Measurements from ENCODE around the gene TRIM71.

Gene TRIM71

DNA sequence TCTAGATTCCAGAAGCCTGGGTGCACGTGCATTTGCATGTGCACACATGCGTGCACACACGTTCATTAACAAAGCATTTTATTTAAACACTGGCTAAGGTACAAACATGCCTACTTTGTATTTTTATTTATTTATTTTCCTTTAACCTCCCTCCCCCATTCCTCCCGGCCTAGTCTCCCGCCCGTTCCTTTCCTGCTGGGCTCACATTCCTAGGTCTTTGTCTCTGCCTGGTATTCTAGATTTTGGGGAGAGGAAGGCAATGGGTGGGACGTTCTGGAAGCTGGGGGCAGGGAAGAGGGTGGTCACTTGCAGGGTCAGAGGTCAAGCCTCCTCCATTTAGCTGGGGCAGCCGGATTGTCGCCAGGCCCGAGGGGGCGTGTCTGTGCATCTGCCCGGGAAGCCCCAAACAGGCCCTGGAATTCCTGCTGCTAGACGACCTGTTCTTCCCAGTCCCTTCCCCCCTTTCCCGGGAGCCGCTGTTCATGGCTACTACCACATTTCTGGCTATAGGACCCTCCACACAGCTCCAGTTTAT, 51.8 kb downstream of the TRIM71 start:
- DNase-seq = no peak

DNA sequence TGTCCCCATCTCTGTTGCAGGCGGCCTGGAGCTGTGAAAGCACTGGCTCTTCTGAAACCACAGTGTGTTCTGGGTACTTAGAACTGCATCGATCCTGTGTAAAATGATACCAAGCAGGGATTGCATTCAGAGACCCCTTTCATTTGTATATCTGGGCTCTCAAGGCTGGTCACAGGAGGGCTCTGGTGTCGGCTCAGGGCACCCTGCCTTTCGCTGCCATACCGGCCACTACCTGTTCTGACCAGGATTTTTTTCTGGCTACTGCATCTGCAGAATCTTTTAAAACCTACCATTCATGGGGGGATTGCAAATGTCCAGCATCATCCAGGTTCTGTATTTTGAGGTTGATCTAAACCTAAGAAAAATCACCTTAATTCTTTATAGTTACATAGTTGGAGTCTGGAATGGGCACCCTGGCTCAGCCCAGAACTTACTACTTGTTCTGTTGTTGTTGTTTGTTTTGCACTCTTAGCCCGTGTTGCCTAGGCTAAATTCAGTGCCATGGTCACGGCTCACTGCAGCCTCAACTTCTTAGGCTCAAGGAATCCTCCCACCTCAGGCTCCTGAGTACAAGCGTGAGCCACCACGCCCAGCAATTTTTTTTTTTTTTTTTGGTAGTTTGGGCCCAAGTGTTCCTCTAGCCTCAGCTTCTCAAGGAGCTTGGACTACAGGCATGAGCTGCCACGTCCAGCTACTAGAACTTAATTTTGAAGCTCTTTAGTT, 52.7 kb downstream of the TRIM71 start:
- DNase-seq = no peak

DNA sequence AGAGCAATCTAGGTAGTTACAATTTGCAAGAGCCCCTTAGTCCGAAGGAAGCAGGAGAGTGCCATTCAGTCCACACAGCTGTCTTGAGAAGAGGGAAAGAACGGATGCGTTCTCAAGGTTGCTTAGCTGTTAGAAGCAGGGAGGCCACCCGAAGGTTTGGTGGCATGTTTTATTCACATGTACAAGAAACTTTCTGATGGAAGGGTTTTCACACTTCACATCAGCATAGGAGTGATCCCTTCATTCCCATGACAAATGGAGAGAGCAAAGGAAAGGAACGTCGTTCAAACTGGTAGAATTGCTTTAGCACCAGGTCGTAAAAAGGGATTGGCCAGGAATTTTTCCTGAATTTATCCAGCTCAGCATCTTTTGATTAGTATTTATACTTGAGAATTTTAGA, 53.5 kb downstream of the TRIM71 start:
- no peak for DNase-seq

DNA sequence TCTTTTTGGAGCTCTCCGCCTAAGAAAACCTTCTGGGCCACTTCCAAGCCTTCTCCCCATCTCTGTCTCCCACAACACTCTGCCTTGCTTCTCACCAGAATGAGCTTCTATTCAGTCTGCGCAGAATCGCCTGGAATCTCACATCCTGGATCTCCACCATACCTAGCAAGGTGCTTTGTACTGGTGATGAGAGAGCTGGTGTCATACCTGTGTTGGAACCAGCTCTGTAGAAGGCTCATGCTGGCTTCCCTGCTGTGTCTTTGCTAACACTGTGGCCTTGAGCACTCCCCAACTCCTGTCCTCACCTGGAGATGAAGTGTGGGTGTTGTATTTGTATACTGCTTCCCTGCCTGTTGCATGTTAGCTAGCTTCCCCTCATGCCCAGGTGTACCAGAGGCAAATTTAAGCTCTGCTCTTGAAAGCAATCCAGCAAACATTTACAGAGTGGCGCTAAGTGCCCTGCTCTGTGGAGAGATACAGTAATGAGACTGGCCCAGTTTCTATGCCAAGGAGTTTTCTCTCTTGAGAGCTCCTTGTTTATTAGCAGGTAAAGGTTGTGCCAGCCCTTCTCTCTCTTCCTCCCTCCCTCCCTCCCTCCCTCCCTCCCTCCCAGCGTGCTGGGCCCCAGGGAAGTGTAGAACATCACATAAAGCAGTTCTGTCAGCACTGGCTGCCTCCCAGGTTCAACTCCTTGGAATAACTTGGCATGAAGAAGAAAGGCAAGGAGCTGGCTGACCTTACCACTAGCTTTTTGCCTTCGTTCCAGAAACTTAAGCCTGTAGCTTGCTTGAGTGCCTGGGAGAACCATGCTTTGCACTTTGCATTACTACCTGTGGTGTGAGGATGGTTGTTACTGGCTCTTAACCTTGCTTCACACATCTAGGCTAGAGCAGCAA, 54.9 kb downstream of the TRIM71 start:
- peak; percentile 16 for DNase-seq

DNA sequence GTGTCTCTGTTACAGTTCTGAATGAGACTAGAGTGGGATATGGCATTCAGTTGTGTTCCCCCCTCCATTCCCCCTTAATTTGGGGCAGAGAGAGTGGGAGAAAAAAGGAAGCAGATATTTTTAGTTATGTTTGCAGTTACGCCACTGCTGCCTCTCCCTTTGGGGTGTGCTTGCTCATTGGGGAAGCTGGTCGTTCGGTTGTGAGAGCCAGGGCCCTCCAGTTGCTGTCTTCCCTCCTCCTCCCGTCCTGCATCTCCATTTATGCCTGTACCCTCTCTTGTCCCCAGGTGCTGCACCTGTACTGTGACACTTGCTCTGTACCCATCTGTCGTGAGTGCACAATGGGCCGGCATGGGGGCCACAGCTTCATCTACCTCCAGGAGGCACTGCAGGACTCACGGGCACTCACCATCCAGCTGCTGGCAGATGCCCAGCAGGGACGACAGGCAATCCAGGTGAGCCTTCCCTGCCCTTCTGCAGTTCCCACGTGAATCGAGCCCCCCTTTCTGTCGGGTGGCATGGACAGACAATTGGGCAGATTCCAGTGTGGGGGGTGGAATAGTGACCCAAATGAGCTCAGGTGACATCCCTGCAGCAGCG, 55.8 kb downstream of the TRIM71 start:
- DNase-seq = no peak

DNA sequence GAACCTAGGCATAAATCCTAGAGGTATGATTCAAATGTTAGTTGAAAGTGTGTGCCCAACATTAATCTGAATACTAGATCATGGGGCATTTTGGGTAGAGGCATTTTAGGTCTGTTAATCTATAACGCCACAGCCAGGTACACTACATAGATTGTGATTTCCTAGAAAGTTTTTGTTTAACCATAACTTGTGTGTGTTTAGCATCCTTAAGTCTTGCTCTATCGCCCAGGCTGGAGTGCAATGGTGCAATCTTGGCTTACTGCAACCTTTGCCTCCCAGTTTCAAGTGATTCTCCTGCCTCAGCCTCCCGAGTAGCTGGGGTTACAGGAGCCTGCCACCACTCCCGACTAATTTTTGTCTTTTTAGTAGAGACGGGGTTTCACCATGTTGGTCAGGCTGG, 59.1 kb downstream of the TRIM71 start:
- DNase-seq = no peak

DNA sequence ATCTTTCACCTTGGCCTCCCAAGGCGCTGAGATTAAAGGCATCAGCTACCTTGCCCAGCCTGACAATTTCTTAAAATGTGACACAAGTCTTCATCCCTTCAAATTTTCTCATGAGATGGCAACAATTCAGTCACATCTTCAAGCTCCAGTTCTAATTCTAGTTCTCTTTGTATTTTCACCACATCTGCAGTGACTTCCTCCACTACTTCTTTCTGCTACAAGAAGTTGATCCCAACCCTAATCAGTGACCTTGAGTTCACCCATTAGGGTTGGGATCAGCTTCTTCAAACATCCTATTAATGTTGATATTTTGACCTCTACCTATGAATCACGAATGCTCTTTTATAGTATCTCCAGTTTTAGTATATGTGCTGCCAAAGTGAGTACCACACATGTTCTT, 59.8 kb downstream of the TRIM71 start:
- no peak for DNase-seq

DNA sequence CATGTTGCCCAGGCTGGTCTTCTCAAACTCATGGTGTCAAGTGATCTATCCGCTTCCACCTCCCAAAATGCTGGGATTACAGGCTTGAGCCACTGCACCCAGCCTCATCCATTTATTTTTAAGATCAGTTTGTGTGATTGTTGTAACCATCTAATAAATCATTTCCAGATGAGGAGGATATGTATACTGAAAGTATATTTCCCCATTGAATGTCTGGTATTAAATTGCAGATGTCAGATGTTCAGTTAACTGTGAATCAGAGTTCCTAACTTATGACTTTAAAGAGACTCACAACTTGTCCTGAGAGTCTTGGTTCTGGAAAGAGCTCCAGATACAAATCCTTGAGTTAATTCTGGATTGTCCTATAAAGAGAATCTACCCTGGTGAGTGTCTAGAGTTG, 62.4 kb downstream of the TRIM71 start:
- DNase-seq = no peak

DNA sequence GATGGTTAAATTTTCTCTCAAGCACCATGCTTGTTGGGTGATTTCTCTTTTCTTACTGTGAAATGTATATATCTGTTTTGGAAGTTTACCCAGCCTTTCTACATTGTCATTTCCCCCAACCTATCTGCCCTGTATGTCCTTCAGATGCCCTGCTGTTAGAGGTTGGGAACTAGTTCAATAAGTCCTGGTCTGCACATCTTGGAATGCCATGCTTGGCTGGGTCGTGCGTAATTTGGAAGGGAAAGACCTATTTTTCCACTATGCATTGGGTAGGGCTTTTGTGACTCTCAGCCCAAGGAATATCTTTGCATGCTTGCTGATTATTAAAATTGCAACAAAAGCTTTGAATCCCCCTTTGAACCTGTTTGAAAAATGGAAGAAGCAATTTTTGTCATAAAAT, 63.8 kb downstream of the TRIM71 start:
- no peak for DNase-seq

DNA sequence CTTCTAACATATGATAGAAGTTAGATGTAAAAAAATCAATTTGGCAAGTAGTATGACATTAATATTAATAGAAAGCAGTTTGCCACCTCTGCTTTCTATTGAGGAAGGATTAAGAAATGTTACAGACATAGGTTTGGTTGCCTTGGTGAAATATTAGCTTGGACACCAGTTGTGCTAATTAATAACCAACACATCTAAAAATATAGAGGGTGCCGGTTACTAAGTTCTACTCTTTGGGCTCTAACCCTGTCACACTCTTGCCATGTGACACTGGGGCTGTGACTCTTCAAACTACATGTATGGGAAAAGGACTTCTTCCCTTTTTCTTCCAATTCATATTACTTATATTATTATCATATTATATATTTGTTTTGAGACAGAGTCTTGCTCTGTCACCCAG, 64.4 kb downstream of the TRIM71 start:
- DNase-seq = no peak

DNA sequence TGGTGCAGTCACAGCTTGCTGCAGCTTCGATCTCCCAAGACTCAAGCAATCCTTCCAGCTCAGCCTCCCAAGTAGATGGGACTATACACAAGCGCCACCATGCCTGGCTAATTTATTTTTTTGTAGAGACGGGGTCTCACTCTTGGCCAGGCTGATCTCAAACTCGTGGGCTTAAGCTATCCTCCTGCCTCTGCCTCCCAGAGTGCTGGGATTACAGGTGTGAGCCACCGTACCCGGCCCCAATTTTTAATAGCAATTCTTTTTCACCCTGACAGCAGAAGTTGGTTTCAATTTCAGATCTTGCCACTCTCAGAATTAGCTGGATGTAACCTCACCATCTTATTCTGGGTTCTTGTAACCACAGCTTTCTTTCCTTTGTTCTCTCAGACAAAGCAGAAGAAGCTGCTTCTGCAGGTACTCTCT, 64.8 kb downstream of the TRIM71 start:
- DNase-seq = no peak

DNA sequence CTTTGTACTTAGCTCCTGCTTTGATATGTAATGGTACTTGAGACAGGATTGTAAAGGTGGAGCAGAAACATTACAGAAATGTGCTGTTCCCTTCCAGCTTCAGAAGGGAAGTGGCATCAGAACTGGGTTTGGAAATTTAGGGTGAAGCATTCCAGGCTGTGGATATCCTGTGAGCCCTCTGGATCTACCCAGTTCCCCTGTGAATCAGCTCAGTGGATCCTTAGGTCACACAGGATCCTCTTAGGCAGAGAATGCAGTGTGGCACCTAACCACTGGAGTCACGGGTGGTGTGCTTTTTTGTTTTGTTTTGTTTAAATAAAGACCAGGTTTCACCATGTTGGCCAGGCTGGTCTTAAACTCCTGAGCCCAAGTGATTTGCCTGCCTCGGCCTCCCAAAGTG, 66.0 kb downstream of the TRIM71 start:
- DNase-seq = no peak

DNA sequence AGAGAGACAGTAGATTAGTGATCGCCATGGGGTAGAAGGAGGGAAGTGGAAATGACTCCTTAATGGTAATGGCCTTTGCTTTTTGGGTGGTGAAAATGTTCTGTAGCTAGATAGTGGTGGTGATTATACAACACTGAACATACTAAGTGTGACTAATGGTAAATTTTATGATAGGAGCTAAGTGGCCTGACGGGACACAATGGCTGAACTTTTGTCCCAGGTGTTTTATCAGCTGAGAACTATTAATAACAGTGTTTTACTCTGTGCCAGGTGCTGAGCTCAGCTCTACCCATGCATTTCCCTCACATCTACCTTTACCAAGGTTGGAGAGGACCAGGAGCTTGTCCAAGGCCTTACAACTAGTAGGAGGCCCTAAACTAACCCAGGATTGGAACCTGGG, 66.8 kb downstream of the TRIM71 start:
- DNase-seq = no peak

DNA sequence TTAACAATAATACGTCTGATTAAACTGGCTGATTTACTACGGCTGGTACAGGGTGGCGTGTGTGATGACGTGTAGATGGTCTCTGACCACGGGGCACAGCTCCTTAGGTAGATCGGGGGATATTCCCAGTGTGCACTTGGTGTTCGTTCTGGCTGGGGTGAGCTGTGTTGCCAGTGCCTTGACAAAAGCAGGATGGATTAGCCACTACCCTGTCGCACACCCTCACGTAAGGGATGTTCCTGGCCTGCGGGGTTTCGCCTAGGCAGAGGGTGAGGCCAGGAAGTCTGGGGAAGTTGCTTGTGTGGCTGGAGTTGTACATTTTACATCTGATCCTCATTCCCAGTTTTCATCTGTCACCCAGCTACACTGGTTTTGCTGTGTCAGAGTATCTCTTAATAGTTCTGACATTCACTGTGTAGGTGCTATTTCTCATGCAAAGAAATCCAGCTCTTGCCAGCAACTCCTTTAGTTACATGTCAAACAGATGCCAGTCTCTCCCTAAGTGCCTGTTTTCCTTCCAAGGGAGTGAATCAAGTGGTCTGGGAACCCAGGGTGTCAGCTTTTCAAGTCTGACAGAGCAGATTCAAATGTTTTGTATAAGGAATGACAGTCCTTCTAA, 67.6 kb downstream of the TRIM71 start:
- no peak for DNase-seq

DNA sequence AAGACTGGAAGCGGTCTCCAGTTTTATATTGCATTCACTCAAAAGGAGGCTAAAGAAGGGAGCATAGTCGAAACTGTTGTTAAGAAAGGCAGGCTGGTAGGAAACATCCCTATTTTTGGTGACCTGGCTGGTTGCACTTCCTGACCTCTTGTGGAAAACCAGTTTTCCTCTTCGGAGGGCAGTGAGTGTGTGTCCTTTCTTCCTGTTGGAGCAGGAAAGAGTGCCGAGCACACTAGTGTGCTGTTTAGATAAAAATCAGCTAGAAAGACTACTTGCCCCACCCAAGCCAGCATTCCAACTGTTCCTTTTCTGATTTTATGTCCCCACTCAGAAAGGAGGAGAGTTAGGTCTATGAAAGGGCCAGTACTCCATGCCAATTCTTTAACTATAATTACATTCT, 68.5 kb downstream of the TRIM71 start:
- DNase-seq = no peak

DNA sequence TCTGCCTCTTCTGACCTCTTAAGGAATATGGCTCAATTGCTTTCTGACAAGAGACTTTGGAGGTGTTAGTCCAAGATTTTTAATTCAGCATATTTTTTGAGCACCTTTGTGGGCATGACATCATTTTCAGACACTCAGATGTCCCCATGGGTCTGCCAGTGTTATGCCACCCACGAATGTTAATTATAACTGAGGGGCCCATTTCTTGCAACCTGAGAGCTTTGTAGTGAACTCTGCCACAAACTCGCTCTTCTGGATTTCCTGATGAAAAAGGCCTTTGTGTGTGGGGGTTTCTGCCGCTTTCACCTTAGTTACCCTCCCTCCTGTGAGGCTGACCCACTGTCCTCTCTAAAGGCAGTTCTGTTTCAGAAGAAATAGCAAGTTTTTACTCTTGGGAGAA, 69.1 kb downstream of the TRIM71 start:
- DNase-seq = no peak

DNA sequence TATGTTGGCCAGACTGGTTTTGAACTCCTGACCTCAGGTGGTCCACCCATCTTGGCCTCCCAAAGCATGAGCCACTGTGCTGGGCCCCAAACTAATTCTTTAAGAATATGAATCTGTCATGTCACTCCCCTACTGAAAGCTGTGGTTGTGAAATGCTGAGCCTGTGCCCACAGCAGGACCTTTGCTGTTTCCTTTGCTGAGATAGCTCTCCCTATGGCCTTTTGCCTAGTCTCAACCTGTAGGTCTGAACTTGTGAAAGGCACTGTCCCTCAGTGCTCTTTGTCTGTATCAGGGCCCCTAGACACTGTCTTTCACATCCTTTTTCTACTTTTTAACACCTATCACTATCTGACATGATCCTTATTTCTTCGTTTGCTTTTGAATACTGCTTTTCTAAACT, 70.9 kb downstream of the TRIM71 start:
- DNase-seq = no peak

DNA sequence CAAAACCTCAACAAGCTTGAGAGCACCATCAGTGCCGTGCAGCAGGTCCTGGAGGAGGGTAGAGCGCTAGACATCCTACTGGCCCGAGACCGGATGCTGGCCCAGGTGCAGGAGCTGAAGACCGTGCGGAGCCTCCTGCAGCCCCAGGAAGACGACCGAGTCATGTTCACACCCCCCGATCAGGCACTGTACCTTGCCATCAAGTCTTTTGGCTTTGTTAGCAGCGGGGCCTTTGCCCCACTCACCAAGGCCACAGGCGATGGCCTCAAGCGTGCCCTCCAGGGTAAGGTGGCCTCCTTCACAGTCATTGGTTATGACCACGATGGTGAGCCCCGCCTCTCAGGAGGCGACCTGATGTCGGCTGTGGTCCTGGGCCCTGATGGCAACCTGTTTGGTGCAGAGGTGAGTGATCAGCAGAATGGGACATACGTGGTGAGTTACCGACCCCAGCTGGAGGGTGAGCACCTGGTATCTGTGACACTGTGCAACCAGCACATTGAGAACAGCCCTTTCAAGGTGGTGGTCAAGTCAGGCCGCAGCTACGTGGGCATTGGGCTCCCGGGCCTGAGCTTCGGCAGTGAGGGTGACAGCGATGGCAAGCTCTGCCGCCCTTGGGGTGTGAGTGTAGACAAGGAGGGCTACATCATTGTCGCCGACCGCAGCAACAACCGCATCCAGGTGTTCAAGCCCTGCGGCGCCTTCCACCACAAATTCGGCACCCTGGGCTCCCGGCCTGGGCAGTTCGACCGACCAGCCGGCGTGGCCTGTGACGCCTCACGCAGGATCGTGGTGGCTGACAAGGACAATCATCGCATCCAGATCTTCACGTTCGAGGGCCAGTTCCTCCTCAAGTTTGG, 72.9 kb downstream of the TRIM71 start:
- no peak for DNase-seq

DNA sequence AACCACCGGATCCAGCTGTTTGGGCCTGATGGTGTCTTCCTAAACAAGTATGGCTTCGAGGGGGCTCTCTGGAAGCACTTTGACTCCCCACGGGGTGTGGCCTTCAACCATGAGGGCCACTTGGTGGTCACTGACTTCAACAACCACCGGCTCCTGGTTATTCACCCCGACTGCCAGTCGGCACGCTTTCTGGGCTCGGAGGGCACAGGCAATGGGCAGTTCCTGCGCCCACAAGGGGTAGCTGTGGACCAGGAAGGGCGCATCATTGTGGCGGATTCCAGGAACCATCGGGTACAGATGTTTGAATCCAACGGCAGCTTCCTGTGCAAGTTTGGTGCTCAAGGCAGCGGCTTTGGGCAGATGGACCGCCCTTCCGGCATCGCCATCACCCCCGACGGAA, 73.6 kb downstream of the TRIM71 start:
- DNase-seq = no peak

DNA sequence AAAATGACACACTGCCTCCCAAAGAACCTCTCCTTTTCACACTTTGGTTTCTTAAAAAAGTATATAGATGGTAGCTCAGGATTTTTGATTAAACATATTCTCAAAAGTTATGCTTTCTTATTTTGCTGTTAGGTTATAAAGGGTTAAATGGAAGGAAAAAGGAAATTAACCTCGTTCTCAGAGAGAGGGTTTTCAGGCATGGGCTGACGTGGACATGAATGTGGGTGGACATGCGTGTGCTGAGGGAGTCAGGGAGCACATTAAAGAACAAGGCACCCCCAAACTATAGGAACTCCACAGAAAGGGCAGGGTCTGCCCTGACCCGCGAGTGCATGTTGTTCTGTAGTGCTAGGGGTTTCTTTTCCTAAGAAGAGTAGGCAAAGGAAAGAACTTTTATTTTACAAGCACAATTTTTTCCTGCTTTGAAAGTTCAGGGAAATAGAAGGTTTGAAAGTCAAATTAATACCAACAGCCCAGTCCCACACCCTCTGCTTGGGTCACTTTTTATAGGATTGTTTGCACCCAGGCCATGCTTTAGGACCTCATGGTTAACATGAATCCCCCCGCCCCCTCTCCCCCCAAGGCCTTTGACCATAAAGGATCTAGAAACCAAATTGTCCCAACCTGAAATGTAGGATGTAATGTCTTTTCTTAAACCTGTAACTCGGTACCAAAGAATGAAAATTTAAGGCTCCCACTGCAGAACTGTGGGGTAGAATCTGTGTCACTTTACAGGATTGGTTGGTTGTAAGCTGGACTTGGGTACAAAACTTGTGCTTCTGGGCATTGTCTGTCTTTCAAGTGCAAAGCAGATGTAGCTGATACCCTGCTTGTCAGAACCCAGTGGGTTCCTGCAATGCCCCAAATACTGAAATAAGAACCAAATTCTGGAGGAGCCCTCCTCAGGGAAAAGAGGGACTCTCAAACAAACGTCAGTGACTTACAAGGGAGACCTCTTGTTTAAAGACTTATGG, 75.1 kb downstream of the TRIM71 start:
- no peak for DNase-seq

DNA sequence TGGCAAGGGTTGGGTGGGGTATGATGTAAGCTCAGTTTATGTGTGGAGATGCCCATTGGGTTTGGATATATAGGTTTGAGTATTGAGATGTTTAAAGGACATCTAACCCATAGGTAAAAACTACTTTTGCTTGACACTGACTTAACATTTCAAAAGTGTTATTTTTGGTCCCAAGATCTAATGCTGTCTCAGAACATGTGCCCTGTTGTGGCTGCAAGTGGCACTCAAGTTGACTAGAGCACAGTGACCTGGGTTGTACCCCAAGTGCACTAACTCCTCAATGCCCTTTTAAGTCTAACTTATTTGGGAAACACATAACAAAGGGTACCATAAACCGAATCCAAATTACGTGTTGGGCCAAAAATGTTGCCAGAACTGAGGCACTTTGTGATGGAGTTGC, 77.2 kb downstream of the TRIM71 start:
- DNase-seq = no peak
